ENCODE data around the gene MRPL1.
A peak's percentile ranks its signal among the peaks of the same experiment; 100 is the strongest.
"Not testable (repeated sequence)": the region's sequence is repeated elsewhere in the genome, so short reads cannot be mapped to it uniquely, and the experiment has no call there.

Gene MRPL1

DNA sequence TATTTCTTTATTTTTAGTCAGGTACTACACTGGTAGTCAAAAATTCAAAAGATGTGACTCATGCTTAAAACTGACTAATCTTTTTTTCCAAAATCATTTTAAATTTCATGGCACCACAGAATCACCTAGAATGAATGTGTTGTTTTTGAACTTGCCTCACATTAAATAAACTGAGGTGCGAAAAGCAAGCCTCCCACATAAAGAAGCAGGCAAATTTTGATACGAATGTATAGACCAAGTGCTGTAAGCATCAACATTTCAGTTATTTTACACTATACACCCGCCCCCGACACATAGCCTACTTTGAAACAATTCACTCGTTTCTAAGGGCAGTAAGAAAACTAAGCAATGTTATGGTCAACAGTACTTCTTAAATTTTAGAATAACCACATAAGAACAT lies 94.3 kb downstream of the MRPL1 start:
- H3K4me3 ChIP-seq (ENCODE audit: low read depth, low read length) = no peak overlapping the region
- DNase-seq (ENCODE audit: low read depth) = no peak
- TF ChIP-seq, protein P1, sequence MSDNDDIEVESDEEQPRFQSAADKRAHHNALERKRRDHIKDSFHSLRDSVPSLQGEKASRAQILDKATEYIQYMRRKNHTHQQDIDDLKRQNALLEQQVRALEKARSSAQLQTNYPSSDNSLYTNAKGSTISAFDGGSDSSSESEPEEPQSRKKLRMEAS (IDR thresholded peaks at IDR 0.05; ENCODE audit: low read depth, low read length) = no peak
- TF ChIP-seq, protein P2, sequence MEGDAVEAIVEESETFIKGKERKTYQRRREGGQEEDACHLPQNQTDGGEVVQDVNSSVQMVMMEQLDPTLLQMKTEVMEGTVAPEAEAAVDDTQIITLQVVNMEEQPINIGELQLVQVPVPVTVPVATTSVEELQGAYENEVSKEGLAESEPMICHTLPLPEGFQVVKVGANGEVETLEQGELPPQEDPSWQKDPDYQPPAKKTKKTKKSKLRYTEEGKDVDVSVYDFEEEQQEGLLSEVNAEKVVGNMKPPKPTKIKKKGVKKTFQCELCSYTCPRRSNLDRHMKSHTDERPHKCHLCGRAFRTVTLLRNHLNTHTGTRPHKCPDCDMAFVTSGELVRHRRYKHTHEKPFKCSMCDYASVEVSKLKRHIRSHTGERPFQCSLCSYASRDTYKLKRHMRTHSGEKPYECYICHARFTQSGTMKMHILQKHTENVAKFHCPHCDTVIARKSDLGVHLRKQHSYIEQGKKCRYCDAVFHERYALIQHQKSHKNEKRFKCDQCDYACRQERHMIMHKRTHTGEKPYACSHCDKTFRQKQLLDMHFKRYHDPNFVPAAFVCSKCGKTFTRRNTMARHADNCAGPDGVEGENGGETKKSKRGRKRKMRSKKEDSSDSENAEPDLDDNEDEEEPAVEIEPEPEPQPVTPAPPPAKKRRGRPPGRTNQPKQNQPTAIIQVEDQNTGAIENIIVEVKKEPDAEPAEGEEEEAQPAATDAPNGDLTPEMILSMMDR (IDR thresholded peaks at IDR 0.05; ENCODE audit: low read depth, low read length) = no peak
- TF ChIP-seq MYC (IDR thresholded peaks at IDR 0.05; ENCODE audit: low read depth, low read length) (no peak), POLR2A (IDR thresholded peaks at IDR 0.05; ENCODE audit: extremely low read depth, insufficient read length) (no peak)

DNA sequence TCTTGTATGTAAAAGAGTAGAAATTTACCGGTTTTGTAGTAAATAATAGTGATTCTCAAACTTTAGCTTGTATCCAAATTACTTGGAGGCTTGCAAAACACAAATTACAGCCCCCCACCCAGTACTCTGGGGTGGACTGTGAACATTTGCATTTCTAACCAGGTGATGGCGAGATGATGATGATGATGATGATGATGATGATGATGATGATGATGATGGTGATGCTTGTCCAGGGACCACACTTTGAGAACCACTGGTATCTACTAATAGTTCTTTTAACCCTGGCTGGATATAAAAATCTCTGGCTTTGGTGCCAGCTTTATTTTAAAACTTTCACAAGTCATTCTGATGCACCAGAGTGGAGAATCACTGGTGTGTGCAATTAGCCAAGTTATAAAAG lies 96.3 kb downstream of the MRPL1 start:
- TF ChIP-seq, protein P1 (IDR thresholded peaks at IDR 0.05; ENCODE audit: low read depth, low read length) = no peak
- TF ChIP-seq MYC (IDR thresholded peaks at IDR 0.05; ENCODE audit: low read depth, low read length) (no peak), POLR2A (IDR thresholded peaks at IDR 0.05; ENCODE audit: extremely low read depth, insufficient read length) (no peak)
- TF ChIP-seq, protein P2 (IDR thresholded peaks at IDR 0.05; ENCODE audit: low read depth, low read length) = no peak
- no peak for DNase-seq (ENCODE audit: low read depth)
- H3K4me3 ChIP-seq (ENCODE audit: low read depth, low read length) = no peak overlapping the region

DNA sequence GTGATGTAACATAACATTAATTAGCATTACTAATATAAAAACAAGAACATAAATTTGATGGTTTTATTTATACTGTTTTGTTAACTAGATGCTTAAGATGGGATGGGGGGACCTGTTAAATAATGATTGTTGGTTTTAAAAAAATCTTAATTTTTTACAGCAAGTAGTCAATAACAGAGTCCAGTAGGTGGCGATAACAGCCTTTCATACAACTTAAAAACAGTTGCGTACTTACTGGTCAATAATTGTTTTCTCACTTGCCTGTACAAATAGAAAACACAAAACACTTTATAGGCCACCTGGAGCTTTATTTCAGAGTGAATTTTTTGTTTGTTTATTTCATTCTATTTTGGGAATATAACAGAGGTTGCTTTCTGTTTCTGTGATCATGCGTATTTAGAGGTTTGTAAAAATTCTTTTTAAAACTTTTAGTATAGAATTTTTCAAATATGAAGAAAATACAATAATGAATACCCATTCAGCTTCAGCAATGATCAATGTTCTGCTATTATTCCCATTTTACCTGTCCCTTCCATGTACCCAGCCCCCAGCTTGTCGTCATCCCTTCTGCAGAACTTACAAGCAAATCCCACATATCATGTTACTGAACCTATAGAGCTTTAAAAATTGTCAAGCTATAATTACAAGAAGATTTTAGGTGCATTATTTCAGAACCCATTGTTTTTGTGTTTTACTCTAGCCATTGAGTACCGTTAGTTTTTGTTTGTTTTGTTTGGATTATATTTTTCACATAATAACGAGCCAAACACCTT lies 97.1 kb downstream of the MRPL1 start:
- peak; percentile 62 for DNase-seq (ENCODE audit: low read depth)
- TF ChIP-seq, protein P2 (IDR thresholded peaks at IDR 0.05; ENCODE audit: low read depth, low read length) = no peak
- H3K4me3 ChIP-seq (ENCODE audit: low read depth, low read length) = no peak overlapping the region

DNA sequence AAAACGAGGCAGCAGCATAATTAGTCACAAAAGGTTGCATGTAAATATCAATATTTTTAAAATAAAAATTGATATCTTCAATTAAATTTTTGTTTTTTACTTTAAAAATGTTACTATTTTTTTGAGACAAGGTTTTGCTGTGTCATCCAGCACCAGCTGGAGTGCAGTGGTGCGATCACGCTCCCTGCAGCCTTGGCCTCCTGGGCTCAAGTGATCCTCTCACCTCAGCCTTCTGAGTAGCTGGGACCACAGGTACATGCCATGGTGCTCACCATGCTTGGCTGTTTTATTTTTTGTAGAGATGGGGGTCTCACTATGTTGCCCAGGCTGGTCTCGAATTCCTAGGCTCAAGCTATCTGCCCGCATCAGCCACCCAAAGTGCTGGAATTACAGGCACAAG lies 97.7 kb downstream of the MRPL1 start:
- H3K4me3 ChIP-seq (ENCODE audit: low read depth, low read length) = no peak overlapping the region
- TF ChIP-seq POLR2A (IDR thresholded peaks at IDR 0.05; ENCODE audit: extremely low read depth, insufficient read length) = no peak
- no peak for TF ChIP-seq MYC (IDR thresholded peaks at IDR 0.05; ENCODE audit: low read depth, low read length)
- TF ChIP-seq, protein P2 (IDR thresholded peaks at IDR 0.05; ENCODE audit: low read depth, low read length) = no peak
- TF ChIP-seq, protein P1 (IDR thresholded peaks at IDR 0.05; ENCODE audit: low read depth, low read length) = no peak
- DNase-seq (ENCODE audit: low read depth) = no peak

DNA sequence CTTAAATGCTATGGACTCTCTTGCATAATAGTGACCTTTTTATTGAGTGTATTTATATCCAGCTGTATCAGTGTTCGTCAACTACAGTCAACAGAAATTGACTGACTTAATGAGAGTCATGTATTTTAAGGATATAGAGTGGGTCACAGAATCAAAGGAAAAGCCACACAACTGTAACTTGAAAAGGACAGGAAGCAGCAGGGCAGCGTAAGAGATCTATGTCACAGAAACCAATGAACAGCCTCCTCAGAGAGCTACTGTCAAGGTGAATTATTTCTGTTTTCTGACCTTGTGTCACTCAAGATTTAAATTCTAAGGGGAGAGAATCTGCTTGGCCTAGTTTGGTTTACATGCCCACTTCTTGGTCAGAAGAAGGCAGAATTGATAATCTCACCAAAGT lies 100.4 kb downstream of the MRPL1 start:
- TF ChIP-seq, protein P2 (IDR thresholded peaks at IDR 0.05; ENCODE audit: low read depth, low read length) = no peak
- TF ChIP-seq MYC (IDR thresholded peaks at IDR 0.05; ENCODE audit: low read depth, low read length) (no peak), POLR2A (IDR thresholded peaks at IDR 0.05; ENCODE audit: extremely low read depth, insufficient read length) (no peak)
- TF ChIP-seq, protein P1 (IDR thresholded peaks at IDR 0.05; ENCODE audit: low read depth, low read length) = no peak
- no peak overlapping the region for H3K4me3 ChIP-seq (ENCODE audit: low read depth, low read length)
- DNase-seq (ENCODE audit: low read depth) = no peak

DNA sequence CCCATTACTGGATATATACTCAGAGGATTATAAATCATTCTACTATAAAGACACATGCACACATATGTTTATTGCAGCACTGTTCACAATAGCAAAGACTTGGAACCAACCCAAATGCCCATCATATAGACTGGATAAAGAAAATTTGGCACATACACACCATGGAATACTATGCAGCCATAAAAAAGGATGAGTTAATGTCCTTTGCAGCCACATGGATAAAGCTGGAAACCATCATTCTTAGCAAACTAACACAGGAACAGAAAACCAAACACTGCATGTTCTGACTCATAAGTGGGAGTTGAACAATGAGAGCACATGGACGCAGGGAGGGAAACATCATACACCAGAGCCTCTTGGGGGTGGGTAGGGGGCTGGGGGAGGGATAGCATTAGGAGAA lies 111.0 kb downstream of the MRPL1 start:
- not testable (repeated sequence) for DNase-seq (ENCODE audit: low read depth); H3K4me3 ChIP-seq (ENCODE audit: low read depth, low read length)

DNA sequence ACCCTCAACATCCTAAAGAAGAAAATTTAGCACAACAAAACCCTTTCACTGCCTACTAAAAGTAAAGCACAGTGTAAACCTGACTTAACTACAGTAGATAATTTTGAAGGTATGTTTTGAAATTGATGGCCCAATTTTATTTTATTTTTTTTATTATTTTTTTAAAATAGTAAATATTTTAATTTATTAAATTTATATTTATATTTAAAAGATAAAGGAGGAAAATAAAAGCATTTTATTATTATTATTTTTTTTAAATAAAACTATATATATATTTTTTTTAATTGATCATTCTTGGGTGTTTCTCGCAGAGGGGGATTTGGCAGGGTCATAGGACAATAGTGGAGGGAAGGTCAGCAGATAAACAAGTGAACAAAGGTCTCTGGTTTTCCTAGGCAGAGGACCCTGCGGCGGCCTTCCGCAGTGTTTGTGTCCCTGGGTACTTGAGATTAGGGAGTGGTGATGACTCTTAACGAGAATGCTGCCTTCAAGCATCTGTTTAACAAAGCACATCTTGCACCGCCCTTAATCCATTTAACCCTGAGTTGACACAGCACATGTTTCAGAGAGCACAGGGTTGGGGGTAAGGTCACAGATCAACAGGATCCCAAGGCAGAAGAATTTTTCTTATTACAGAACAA lies 120.4 kb downstream of the MRPL1 start:
- H3K4me3 ChIP-seq (ENCODE audit: low read depth, low read length); DNase-seq (ENCODE audit: low read depth): not testable (repeated sequence)

DNA sequence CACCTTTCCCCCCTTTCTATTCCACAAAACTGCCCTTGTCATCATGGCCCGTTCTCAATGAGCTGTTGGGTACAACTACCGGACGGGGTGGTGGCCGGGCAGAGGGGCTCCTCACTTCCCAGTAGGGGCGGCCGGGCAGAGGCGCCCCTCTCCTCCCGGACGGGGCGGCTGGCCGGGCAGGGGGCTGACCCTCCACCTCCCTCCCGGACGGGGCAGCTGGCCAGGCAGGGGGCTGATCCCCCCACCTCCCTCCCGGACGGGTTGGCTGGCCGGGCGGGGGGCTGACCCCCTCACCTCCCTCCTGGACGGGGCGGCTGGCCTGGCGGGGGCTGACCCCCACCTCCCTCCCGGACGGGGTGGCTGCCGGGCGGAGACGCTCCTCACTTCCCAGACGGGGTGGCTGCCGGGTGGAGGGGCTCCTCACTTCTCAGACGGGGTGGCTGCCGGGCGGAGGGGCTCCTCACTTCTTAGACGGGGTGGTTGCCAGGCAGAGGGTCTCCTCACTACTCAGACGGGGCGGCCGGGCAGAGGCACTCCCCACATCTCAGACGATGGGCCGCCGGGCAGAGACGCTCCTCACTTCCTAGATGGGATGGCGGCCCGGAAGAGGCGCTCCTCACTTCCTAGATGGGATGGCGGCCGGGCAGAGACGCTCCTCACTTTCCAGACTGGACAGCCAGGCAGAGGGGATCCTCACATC lies 121.1 kb downstream of the MRPL1 start:
- not testable (repeated sequence) for DNase-seq (ENCODE audit: low read depth); H3K4me3 ChIP-seq (ENCODE audit: low read depth, low read length)

All from NB4 (cell line).